HG02981 (cell line): ENCODE results near the gene TBCD.

Experiments
- ATAC-seq: cut with Tn5 transposase; IDR thresholded peaks from one replicate; pipeline ENCODE4 v1.9.1; 2021; ENCODE audit warnings: mild to moderate bottlenecking, moderate library complexity; ENCODE audit not compliant: unreplicated experiment

TBCD gene

DNA sequence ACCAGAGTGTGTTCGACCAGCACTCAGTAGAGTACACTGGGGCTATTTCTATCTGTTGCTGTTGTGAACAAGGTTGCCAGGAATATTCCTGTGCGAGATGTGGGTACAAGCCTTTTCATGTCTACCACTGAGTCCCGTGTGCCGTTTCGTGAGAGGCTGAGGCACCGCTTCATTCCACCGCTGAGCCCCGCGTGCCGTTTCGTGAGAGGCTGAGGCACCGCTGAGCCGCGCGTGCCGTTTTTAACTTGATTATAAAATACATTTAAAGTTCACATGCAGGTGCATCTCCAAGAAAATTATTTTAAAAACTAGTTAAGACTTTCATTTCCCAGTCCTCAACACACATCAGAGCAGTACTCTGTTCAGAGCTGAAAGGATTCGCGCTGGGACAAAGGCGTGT is 166.6 kb downstream of the TBCD start:
- no peak for ATAC-seq

DNA sequence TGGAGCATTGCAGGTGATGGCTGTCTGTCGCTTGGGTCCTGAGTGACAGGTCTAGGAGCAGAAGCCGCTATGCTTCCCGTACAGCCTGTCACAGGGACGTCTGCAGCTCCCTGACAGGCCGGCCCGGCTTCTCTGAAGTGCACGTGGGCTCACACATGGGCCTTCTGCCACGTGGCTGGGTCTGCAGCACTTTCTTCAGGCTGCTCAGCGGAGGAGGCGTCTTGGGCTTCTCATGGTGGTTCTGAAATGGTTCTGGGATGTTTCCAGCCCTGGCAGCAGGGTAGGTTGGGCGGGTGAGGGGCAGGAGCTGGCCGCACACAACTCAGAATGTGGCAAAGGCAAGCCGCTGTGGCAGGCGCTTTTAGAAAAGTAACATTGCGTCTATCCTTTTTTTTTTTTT is 168.3 kb downstream of the TBCD start:
- no peak for ATAC-seq

DNA sequence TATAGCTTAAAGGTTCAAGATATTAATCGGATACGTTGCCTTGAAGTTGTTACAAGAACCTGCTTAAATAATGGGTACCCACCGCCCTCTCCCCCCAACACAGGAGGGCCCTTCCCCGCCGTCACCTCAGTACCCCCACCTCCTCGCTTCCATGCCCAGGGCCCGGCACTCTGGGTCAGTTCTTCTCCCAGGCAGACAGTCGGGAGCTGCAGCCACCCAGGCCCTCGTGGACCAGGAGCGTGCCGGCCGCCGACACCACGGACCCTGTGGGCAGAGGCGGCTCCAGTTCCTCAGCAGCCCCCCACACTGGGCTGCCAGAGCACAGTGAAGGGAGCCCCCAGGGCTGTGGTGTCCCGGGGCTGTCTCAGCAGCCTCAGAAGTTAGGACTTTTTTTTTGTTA is 168.8 kb downstream of the TBCD start:
- no peak for ATAC-seq

DNA sequence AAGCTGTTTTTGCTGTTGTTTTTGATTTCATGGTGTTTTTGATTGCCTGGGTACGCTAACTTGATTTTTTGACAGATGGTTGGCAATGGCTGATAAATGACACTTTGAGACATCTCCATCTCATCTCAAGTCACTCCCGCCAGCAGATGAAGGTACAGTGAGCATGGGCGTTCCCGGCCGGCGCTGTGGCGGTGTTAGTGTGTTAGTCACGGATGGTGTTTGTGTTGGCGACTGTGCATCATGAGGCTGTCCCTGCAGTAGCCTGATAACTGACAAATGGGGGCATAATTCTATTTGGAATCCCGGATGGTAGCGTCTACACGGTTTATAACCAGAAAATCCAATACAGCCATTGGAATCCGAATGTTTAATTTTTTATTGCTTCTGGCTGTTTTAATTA is 169.6 kb downstream of the TBCD start:
- no peak for ATAC-seq

DNA sequence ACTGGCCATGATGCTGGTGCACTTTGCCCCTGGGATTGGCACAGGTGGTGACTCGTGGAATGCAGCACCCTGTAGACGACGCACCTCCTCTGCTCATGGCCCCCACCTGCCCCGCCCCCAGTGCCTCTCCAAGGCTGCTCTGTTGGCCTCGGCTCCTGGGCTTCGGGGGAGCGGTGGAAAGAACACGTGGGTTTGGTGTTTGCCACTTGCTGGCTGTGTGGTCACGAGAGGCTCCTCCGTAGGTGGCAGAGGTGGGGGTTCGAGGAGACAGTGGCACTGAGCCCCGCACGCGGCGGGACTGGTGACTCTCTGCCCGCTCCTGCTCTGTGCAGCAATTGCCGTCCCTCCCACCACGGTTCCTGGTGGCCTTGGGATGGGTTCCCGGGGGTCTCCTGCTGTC is 170.8 kb downstream of the TBCD start:
- no peak for ATAC-seq

DNA sequence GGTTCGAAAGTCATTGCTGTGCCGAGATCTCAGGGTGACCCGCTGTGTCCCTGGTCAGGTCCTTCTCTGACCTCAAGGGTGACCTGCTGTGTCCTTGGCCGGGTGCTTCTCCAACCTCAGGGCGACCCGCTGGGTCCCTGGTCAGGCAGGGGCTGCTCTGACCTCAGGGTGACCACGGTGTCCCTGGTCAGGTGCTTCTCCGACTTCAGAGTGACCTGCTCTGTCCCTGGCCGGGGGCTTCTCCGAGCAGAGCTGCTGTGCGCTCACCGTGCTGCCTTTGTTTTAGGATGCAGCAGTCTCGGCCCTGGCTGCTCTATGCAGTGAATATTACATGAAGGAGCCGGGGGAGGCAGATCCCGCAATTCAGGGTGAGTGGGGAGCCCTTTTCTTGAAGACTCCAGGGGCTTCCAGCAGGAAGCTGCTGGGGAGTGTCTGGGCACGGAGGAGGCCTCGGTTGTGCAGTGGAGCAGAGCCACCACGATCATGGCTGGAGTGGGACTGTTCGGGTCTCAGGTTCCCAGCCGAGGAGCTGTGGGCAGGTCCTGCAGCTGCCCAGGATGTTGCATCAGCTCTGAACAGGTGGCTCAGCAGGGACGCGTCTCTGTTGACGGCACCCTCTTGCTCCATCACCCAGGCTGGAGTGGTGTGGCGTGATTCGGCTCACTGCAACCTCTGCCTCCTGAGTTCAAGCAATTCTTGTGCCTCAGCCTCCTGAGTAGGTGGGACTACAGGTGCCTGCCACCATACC is 171.7 kb downstream of the TBCD start:
- no peak for ATAC-seq

DNA sequence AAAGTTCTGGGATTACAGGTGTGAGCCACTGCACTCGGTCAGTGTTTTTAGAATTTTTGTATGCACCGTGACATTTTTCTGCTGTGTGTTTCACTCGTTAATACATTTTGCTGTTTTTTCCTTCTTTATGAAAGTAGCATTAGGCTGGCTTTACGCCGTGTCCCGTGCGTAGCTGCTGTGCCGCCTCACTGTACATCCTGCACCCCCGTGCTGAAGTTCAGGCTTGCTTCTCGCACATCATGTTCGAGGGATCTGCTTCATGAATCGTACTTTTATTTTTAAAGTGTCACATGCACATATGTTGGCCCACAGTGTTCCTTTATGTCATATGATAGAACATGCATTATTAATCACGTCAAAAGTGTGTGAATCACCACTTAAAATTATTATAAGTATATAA is 172.3 kb downstream of the TBCD start:
- ATAC-seq, result no peak

DNA sequence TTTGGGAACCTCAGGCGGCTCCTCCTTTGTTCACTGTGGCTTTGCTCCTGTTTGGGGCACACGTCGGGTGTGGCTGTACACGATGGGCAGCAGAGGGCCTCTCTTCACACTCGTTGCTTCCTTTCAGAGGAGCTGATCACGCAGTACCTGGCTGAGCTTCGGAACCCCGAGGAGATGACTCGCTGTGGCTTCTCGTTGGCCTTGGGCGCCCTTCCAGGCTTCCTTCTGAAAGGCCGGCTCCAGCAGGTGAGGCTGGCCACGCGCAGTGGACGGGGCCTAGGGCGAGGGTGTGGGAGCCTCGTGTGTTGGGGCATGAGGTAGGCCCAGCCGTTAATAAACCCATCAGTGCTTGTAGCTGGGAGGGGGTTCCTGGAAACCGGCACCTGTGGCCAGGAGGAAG is 172.9 kb downstream of the TBCD start:
- ATAC-seq, result no peak

DNA sequence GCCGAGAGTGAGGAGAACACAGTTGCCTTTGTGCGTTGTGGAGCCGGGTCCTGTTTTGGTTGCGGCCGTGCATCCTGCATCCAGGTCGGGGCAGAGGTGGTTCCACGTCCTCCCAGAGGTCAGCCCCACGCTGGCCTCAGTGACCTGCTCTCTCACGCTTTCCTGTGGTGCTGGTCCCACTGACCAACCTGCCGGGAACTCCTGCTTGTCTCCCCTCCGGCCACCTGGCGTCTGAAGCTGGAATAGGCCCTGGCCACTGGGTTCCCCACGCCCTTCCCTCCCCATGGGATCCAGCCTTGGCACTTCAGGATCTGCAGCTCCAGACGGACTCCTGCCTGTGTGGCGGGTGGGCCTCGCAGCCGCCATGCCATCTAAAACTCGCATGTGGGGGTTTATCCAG is 173.5 kb downstream of the TBCD start:
- no peak for ATAC-seq

DNA sequence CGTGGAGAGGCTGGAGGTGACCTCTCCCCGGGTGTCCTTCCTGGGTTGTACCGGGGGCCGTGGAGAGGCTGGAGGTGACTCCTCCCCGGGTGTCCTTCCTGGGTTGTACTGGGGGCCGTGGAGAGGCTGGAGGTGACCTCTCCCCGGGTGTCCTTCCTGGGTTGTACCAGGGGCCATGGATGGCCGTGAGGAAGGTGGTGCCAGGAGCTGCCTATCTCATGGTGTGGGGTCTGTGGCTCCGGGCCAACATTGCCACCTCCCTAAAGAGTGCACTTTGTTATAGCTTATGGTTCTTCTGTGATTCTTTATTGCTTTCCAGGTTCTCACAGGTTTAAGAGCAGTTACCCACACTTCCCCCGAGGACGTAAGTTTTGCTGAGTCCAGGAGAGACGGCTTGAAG is 174.2 kb downstream of the TBCD start:
- no peak for ATAC-seq

DNA sequence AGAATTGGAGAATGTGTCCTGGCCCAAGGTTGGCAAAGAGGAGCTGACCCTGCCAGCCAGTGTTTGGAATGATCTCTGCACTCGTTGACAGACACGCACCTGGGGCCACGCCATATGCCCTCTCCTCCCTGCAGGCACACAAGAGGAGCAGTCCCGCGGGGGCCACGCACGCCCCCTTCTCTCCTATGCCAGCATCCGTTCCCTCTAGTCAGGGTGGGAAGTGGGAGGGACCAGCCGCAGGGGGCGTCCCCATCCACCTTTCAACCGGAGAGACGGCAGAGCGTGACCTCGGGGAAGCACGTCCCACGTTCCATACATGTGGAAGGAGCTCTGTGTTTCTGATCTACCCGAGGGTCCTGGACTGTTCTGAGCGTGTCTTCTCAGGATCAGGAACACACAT is 174.9 kb downstream of the TBCD start:
- ATAC-seq, result no peak

DNA sequence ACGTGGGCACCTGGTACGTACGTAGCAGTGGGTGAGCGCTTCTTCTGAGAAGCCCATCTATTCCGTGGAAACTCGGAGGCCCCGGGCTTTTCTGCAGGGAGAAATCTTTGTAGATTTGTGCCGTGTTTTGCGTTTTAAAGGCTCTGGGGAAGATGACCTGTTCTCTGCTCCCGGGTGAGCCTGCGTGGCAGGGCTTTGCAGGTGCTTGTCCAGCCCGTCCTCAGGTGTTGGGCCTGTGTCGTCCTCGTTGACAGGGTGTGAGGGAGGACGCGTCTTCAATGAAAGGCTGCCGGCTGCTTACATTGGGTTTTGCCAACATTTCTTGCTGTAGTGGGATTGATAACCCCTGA is 175.4 kb downstream of the TBCD start:
- ATAC-seq, result no peak

DNA sequence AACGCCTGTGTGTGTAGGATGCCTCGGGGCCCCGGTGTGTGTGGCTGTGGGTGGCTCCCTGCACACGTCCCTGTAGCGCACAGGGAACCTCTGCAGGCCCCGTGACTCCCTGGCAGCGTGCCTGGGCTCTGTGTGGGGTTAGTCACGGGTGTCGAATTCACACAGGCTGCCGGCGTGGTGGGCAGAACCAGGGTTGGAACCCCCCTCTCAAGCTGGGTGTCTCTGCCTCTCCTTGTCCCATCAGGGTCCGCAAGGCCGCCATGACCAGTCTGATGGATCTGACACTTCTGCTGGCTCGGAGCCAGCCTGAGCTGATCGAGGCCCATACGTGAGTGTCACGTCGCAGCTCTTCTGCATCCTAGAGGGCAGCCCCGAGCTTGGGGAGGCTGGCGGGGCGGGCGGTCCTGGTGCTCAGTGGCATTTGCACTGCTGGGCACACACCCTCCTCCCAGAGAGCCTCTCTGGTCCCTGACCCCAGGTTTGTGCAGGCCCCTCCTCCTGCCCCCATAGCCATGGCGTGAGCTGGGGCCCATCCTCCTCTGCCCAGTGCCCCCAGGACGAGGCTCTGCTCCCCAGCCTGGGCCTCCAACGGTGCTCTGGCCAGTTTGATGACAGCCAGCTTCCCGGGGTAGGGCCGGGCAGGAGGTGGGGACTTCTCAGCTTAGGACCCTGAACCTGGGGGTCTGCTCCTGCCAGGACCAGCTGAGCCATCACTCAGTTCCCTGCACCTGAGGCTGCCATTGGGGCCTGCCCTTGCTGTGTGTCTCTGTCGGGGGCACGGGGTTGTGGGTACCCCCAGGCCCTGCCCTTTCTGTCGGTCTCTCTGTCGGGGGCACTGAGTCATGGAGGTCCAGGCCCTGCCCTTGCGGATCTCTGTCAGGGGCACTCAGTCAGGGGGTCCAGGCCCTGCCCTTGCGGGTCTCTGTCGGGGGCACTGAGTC is 176.1 kb downstream of the TBCD start:
- ATAC-seq, result no peak

DNA sequence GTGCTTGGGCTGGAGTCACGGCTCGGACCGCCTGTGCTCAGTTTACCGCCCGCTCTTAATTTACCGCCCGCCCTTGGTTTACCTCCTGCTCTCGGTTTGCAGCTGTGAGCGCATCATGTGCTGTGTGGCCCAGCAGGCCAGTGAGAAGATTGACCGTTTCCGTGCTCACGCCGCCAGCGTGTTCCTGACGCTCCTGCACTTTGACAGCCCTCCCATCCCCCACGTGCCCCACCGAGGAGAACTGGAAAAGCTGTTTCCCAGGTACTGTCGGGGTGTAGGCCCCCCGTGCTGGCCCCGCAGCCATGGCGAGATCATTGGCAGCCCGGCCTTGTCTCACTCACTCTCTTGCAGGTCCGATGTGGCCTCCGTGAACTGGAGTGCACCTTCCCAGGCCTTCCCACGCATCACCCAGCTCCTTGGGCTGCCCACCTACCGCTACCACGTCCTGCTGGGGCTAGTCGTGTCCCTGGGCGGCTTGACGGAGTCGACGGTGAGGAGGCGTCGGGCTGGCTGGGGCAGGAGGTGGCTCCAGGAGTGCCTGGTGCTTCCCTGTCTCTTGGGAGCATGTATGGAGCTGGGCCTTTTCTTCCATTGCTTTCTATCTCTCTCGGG is 177.3 kb downstream of the TBCD start:
- ATAC-seq, result no peak

DNA sequence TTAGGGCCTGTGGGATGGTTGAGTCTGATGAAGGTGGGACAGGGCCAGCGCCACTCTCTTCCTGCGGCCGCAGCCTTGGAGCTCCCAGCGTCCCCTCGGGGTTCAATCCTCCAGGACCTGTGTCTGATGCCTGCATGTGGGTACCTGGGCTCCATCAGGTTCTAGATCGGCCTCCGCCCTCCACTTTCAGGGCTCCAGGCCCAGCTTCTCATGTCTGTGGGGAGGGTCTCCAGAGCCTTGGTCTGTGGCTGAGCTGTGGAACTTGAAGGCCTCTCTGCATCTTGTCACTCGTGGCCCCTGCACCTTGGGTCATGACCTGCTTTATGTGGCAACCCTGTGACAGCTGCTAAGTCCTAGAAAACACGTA is 177.8 kb downstream of the TBCD start:
- no peak for ATAC-seq

DNA sequence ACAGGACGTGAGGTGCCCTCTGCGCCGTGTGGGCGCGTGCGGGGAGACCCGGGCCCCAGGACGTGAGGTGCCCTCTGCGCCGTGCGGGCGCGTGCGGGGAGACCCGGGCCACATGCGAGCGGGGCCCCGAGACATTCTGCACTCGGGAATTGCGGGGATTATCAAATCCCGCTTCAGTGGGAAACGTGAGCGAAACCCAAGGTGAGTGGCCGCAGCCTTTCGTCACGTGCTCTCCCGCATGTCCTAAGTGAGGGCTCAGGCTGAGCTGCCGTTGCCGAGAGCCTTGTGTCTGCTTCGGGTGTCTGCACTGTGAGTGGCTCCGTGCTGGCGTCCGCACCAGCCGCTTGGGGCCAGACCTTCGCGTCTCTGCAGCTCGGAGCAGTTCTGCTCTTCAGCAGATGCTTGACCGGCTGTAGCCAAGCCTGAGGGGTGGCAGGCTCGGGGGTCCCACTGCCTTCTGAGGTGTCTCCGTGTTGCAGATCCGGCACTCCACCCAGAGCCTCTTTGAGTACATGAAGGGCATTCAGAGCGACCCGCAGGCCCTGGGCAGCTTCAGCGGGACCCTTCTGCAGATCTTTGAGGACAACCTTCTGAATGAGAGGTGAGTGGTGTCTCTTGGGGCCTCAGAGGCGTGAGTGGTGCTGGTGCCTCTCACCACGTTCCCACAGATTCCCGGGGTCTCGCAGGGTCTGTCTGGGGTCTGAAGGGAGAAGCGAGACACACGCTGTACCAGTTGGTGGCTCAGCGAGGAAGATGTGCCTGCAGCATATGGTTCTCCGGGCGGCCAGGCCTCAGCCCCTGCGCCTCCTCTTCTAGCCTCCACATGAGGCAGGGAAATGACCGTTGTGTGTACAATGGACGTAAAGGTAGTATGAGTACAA is 178.4 kb downstream of the TBCD start:
- ATAC-seq, result no peak

DNA sequence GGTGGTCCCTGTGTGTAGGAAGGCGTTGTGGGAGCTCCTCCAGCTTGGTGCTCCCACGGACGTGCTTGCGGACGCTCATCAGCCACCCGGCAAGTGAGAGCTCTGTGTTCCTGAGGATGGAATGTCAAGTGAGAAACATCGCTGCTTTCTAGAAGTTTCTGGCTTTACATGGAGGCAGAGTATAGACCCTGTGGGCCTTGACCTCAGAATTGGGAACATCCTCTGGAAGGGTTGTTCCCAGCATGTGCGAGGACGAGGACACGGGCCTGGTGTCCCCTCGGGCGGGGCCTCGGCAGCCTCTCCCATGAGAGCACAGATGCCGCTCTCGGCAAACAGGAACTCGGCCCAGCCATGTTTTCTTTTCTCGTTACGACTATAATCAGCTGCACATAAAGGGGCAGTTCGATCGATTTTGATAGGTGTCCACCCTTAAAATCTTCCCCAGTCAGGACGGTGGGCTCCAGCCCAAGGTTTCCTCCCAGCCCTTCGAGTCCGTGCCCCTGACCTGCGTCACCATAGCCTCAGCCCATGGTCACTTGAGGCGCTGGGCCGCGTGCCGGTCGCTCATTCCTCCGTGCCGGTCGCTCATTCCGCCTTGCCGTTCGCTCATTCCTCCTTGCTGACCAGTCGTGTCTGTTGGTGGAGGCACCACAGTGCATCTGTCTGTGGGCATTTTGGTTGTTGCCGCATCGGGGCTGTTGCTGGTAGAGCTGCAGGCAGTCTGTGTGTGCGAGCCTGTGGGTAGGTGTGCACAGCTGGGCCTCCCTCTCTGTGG is 179.2 kb downstream of the TBCD start:
- no peak for ATAC-seq

DNA sequence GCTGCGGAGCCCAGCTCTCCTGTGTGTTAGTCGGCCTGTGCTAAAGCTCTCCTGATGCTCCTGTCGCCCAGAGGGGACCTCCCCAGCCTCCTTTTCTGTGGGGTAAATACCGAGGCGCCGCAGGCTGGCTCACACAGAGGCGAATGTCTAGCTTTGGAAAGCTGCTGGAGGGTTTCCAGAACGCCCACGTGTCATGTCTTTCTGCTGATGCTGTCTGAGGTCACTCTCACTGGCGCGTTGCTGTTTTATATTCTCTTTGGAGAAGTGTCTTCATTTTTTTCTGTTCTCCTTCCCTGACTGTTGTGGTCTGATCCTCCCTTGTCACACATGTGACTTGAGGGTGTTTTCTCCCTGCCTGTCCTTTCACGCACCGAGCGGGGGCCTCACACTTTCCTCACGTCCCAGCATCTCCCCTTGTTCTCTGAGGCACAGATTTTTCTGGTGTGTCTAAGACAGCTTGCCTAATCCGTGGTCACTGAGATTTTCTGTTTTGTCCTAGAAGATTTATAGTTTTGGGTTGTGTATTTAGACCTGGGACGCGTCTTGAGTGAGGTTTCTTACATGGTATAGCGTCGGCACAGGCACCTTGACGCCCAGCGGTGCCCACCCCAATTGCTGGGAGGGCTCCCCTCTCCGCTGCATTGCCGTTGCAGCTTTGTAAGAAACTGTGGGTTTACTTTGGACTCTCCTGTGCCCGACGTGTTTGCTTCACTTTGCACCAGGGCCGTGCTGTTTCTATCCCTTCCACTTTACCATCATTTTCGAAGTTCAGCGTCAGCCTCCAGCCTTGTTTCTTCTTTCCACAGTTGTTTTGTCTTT is 180.0 kb downstream of the TBCD start:
- no peak for ATAC-seq

DNA sequence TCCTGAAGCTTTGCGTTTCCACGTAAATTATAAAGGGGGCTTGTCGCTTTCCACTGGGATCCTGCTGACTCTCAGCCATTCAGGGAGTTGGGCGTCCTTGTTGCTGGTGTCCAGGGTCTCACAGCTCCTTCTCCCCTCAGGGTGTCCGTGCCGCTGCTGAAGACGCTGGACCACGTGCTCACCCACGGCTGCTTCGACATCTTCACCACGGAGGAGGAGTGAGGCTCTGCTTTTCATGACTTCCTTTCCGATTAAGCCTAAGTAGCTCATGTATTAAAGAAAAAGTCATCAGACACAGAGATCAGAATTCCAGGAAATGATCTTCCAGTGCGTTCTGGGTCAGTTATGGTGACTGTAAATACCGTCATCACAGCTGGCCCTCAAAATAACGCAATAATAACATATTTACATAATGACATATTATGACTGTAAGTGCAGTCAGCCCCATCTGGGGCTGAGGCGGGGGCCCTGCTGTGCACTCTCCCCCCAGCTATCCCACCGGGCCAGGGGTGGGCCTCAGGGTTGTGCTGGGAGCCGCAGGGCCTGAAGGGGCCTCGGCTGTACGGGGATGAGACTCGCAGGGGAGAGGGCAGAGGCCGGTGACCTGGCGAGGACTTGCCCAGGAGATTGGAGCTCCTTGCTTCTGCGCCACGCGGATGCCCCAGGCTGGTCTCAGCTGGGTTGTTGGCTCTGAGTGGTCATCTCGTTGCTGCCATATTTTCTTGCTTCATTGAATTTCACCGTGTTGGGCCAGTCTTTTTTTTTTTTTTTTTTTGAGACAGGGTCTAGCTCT is 180.8 kb downstream of the TBCD start:
- ATAC-seq, result no peak
